HL-60/S4 treated with retinoic acid at 250 ng/mL for 4 days and 3 days (cell line): Measurements from ENCODE around the gene ZNF433.
"Not testable (repeated sequence)": the region's sequence is repeated elsewhere in the genome, so short reads cannot be mapped to it uniquely, and the experiment has no call there.

Experiments used
- in situ Hi-C: fragments of 300-500 bp; cut with MboI; formaldehyde crosslinking; loops from 2 replicates; pipeline ENCODE4 v1.7.0; 2022; ENCODE audit warnings: low sequenced_read_pairs

ZNF433 gene

DNA sequence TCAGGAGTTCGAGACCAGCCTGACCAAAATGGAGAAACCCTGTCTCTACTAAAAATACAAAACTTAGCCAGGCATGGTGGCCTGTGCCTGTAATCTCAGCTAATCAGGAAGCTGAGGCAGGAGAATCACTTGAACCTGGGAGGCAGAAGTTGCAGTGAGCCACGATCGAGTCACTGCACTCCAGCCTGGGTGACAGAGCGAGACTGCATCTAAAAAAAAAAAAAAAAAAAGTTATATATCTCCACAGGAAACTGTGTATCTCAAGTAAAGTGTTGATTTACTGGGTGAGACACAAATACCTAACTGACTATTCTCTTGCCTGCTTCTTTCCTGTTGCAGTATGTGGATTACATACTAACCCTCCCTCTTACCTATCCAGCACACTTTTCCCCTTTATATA lies 43.6 kb downstream of the ZNF433 start:
- in situ Hi-C loops, result not testable (repeated sequence)

DNA sequence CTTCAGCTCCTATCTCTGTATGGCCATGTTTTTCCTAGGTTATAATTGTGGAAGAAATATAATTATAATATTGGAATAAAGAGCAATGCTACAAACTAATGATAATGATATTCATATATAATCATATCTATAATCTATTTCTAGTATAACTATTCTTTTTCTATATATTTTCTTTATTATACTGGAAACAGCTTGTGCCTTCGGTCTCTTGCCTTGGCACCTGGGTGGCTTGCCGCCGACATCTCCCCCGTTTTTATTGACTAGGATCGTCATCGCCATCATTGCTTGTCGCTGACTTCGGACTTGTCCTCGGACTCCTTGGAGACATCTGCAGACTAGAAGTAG lies 46.4 kb downstream of the ZNF433 start:
- in situ Hi-C loops, result no loop called here

DNA sequence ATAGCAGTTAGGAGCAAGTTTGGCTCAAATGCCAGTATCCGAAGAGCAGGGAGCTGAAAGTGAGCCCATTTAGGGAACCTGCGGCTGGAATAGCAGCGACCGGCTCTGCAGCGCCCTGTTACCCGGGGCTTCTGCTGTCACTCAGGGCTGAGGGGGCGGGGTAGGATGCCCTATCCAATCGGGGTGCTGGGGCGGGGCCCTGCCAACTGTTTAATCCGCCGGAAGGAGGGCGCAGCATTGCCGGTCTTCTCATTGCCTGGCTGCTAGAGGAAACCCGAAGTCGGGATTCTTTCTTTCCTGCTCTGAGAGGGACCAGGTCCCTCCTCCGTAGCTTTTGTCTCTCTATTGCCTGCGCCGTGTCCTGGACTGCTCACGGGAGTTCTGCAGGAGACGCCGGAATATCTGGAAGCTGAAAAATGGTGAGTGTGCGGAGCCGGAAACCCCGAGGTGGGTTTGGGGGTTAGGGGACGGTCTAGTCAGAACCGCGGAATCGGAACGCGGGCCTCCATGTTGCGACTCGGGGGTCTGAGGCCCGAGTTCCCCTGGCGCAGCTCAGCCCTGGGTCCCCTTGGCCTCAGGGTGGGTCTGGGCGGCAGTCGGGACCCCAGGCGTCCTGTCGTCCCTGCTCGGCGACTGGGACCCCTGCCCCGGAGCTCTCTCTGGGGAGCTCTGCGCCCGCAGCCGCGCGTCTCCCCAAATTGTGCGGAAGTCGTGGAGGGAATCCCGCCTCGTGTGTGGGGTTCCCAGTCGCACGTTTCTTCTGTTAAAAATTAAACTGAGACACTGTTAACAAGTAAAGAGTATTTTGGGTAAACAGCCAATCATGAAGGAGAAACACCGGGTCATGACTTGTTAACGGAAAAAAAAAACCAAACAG lies 47.8 kb downstream of the ZNF433 start:
- in situ Hi-C loops, result no loop called here

DNA sequence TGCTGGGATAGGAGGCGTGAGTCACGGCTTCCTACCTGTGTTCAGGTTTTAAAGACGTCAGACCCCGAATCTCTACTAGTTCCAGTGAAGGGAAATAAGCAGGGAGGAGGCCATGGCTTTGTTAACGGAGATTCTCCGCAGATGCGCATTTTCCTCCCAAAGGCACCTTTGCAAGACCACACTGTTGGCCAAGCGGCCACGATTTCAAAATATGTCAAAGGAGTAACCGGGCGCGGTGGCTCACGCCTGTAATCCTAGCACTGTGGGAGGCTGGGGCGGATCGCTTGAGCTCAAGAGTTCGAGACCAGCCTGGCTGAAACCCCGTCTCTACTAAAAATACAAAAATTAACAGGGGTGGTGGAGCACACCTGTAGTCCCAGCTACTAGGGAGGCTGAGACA lies 48.7 kb downstream of the ZNF433 start:
- in situ Hi-C loops, result no loop called here

DNA sequence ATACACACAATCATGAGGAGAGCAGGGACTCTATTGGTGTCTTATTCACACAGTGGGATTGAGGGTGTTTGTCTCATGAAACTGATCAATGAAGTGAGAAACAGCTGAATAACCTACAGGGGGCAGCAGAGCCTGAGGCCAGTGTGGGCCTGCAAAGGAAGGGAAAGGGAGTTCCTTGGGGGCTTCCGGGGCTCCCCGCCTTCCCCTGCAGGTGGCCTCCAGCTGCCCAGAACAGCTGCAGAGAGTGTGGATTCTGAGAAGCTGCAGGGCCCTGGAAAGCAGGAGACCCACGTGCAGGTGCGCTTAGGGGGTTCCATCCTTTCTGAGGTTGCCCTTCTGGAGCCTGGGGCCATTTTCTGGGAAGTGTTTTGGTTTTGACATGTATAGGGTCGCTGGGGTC lies 50.5 kb downstream of the ZNF433 start:
- in situ Hi-C loops, result no loop called here

DNA sequence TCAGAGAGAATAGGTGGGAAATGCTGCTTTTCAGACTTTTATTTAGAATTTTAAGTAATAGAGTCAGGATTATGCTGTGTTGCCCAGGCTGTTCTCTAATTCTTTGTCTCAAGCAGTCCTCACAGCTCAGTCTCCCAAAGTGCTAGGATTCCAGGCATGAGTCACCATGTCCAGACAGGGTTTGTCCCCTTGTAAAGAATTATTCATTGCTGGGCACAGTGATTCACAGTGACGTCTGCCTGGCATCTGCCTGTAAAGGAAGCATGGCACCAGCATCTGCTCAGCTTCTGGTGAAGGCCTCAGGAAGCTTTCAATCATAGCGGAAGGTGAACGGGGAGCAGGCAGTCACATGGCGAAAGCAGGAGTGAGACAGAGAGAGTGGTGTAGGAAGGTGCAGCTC lies 53.0 kb downstream of the ZNF433 start:
- in situ Hi-C loops, result no loop called here

DNA sequence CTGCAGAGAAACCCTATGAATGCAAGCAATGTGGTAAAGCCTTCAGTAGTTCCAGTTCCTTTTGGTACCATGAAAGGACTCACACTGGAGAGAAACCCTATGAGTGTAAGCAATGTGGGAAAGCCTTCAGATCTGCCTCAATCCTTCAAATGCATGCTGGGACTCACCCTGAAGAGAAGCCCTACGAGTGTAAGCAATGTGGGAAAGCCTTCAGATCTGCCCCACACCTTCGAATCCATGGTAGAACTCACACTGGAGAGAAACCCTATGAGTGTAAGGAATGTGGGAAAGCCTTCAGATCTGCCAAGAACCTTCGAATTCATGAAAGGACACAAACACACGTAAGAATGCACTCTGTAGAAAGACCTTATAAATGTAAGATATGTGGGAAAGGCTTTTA lies 56.0 kb downstream of the ZNF433 start:
- in situ Hi-C loops, result no loop called here

DNA sequence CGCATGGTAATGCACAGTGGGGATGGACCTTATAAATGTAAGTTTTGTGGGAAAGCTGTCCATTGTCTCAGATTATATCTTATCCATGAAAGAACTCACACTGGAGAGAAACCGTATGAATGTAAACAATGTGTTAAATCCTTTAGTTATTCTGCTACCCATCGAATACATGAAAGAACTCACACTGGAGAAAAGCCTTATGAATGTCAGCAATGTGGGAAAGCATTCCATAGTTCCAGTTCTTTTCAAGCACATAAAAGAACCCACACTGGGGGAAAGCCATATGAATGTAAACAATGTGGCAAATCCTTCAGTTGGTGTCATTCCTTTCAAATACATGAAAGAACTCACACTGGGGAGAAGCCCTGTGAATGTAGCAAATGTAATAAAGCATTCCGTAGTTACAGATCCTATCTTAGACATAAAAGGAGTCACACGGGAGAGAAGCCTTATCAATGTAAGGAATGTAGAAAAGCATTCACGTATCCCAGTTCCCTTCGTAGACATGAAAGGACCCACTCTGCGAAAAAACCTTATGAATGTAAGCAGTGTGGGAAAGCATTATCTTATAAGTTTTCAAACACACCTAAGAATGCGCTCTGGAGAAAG lies 56.9 kb downstream of the ZNF433 start:
- in situ Hi-C loops, result no loop called here

DNA sequence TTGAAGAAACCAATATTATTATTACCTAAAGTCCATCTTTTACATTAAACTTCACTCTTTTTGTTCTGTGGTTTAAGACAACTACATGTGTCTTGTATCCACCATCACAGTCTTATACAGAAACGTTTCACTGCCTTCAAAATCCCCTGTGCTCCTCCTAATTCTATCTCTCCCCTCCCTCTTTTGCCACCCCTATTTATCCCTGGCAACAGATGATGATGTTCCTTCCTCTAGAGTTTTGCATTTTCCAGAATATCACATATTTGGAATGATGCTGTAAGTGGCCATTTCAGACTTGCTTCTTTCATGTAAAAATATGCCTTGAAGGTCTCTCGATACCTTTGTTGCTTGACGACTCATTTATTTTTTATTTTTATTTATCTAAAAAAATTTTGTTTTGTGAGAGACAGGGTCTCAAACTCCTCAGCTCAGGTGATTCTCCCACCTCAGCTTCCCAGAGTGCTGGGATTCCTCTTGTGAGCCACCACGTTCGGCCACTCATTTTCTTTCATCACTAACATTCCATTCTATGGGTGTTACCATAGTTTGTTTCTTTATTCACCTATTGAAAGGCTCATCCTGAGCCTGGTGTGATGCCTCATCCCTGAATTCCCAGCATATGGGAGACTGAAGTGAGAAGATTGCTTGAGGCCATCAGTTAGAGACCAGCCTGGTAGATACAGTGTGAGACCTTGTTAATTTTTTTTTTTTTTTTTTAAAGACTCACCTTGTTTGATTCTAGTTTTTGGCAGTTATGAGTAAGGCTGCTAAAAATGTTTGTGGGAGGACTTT lies 62.3 kb downstream of the ZNF433 start:
- in situ Hi-C loops, result no loop called here

DNA sequence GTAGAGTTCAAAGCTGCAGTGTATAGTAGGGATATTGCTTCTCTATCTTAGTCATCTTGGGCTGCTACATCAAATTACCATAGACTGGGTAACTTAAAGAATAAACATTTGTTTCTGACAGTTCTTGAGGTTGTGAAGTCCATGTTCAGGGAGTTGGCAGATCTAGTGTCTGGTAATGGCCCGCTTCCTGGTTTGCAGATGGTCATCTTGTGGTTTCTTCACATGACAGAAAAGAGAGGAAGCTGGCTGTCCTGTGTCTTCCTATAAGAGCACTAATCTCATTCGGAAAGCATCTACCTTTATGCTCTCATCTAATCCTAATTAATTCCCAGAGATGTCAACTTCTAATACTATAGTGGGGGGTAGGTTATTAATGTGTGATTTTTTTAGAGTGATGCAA lies 64.4 kb downstream of the ZNF433 start:
- in situ Hi-C loops, result no loop called here

DNA sequence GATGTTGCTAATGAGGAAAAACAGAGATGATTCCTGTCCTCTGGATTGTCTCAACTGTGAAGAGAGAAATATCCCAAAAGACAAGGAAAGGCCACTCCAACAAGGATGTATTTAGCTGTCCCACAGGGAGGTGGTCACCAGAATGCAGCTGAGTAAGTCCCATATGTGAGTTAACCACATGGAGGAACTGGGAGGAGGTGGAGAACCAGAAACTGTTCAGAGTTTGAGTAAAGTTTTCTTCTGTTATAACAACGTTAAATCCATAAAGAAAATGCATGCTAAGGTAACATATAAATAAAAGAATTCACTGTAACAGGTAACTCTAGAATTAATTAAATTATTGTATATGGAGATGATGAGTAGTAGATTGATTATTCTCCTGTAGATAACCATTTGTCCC lies 65.3 kb downstream of the ZNF433 start:
- in situ Hi-C loops, result no loop called here

DNA sequence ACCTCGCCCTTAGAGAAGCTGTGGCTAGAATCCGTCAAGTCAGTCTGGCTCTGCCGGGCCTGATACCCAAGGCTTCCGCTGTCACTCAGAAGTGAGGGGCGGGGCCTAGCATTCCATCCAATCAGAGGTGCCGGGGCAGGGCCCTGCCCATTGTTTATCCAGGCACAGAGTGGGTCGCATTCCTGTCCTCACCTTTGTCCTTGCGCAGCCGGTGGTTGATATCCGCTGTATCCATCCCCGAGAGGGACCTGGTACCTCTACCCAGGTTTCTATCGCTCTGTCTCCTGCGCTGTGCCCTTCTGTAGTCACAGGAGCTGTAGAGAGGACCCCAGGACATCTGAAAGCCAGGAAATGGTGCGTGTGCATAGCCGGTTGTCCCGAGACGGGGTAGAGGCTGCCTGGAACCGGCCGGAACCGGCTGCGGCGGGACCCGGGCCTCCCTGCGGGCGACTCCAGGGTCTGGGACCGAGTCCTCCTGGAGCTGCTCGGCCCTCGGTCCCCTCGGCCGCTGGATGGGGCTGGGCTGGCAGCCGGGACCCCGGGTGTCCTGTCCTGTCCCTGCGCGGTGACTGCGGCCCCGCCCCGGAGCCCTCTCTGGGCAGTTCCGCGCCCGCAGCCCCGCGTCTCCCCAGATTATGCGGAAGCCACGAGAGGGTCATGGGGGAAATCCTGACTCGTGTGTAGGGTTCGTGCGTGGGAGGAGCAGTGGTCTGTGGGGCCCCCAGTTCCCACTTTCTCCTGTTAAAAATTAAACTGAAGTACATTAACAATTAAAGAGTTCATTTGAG lies 70.4 kb downstream of the ZNF433 start, which contains the start of gene ZNF763:
ZNF763 (plus strand) TSS at position 183 of the 788 bp plus-strand sequence; CDS start at position 352, 169 bp downstream.
- in situ Hi-C loops, result no loop called here
